Dedifferentiated amniotic fluid mesenchymal stem cell (primary cell): ENCODE measurements around the gene POLR2J3.
"Not testable (repeated sequence)": the region's sequence is repeated elsewhere in the genome, so short reads cannot be mapped to it uniquely, and the experiment has no call there.

Source experiments
- DNase-seq: peaks from one replicate; pipeline ENCODE4 v3.0.0-alpha.2; 2016; ENCODE audit errors: extremely low spot score

POLR2J3 gene

GRCh38 chr7:102583495-102583894 is 11.1 kb upstream of the POLR2J3 start:
- DNase-seq: not testable (repeated sequence)

GRCh38 chr7:102581722-102582121 is 9.3 kb upstream of the POLR2J3 start:
- DNase-seq: not testable (repeated sequence)

- not testable (repeated sequence) for DNase-seq
Measured at GRCh38 chr7:102578486-102578885, 6.1 kb upstream of the POLR2J3 start.

GRCh38 chr7:102577315-102578240 is 5.2 kb upstream of the POLR2J3 start:
- not testable (repeated sequence) for DNase-seq

GRCh38 chr7:102576363-102576762 is 4.0 kb upstream of the POLR2J3 start:
- not testable (repeated sequence) for DNase-seq

- DNase-seq: not testable (repeated sequence)
Measured at GRCh38 chr7:102574607-102575006, 2.2 kb upstream of the POLR2J3 start.

GRCh38 chr7:102568620-102569019 is 3.8 kb downstream of the POLR2J3 start:
- not testable (repeated sequence) for DNase-seq

- not testable (repeated sequence) for DNase-seq
Measured at GRCh38 chr7:102550808-102551422, 21.5 kb downstream of the POLR2J3 start, which contains the start of gene SPDYE2. TSS of gene SPDYE2 (plus strand) at chr7:102551226. CDS start at chr7:102553256, 2,030 bp downstream.

- DNase-seq: not testable (repeated sequence)
Measured at GRCh38 chr7:102546353-102546752, 26.0 kb downstream of the POLR2J3 start.

- DNase-seq: not testable (repeated sequence)
Measured at GRCh38 chr7:102545288-102545687, 27.1 kb downstream of the POLR2J3 start.

- not testable (repeated sequence) for DNase-seq
Measured at GRCh38 chr7:102544372-102544771, 28.0 kb downstream of the POLR2J3 start.

GRCh38 chr7:102543596-102543995 is 28.8 kb downstream of the POLR2J3 start, which contains the start of gene UPK3BL2:
TSS of gene UPK3BL2 (minus strand) at chr7:102543696. CDS start at chr7:102543636, 60 bp downstream.
- not testable (repeated sequence) for DNase-seq

GRCh38 chr7:102542771-102543170 is 29.6 kb downstream of the POLR2J3 start:
- not testable (repeated sequence) for DNase-seq

GRCh38 chr7:102542083-102542482 is 30.3 kb downstream of the POLR2J3 start:
- not testable (repeated sequence) for DNase-seq

GRCh38 chr7:102540604-102541003 is 31.8 kb downstream of the POLR2J3 start:
- not testable (repeated sequence) for DNase-seq

- not testable (repeated sequence) for DNase-seq
Measured at GRCh38 chr7:102535062-102535615, 37.2 kb downstream of the POLR2J3 start.

- not testable (repeated sequence) for DNase-seq
Measured at GRCh38 chr7:102532127-102532526, 40.3 kb downstream of the POLR2J3 start.

- DNase-seq: not testable (repeated sequence)
Measured at GRCh38 chr7:102531583-102531982, 40.8 kb downstream of the POLR2J3 start.

GRCh38 chr7:102527822-102528793 is 44.3 kb downstream of the POLR2J3 start:
- DNase-seq: not testable (repeated sequence)

- DNase-seq: not testable (repeated sequence)
Measured at GRCh38 chr7:102527182-102527581, 45.2 kb downstream of the POLR2J3 start.

- not testable (repeated sequence) for DNase-seq
Measured at GRCh38 chr7:102524803-102525202, 47.6 kb downstream of the POLR2J3 start.
